GM18520 (cell line): ENCODE results near the gene SCUBE2.
"Not testable (repeated sequence)": the region's sequence is repeated elsewhere in the genome, so short reads cannot be mapped to it uniquely, and the experiment has no call there.

Experiments
- ATAC-seq: cut with Tn5 transposase; IDR thresholded peaks from one replicate; pipeline ENCODE4 v1.9.1; 2021; ENCODE audit not compliant: unreplicated experiment

Gene SCUBE2

GRCh38 chr11:9109858-9110731 lies 18.7 kb upstream of the SCUBE2 start:
- ATAC-seq: no peak

GRCh38 chr11:9104580-9104979 lies 13.2 kb upstream of the SCUBE2 start:
- ATAC-seq: no peak

GRCh38 chr11:9103542-9104276 lies 12.3 kb upstream of the SCUBE2 start:
- ATAC-seq: no peak

- ATAC-seq: no peak
These were observed 8.2 kb upstream of the SCUBE2 start for GRCh38 chr11:9099617-9100016.

GRCh38 chr11:9098455-9098854 lies 7.1 kb upstream of the SCUBE2 start:
- ATAC-seq: not testable (repeated sequence)

- not testable (repeated sequence) for ATAC-seq
These were observed 6.0 kb upstream of the SCUBE2 start for GRCh38 chr11:9097186-9097943.

- ATAC-seq: no peak
These were observed 5.0 kb upstream of the SCUBE2 start for GRCh38 chr11:9096427-9096826.

- ATAC-seq: no peak
These were observed 4.0 kb upstream of the SCUBE2 start for GRCh38 chr11:9095421-9095820.

GRCh38 chr11:9094420-9094819 lies 3.0 kb upstream of the SCUBE2 start:
- no peak for ATAC-seq

- ATAC-seq: no peak
These were observed 1.7 kb upstream of the SCUBE2 start for GRCh38 chr11:9092853-9093778.

- ATAC-seq: no peak
These were observed 673 bp upstream of the SCUBE2 start for GRCh38 chr11:9092072-9092471.

GRCh38 chr11:9090488-9091043 lies 833 bp downstream of the SCUBE2 start:
- no peak for ATAC-seq

GRCh38 chr11:9089636-9090035 lies 1.8 kb downstream of the SCUBE2 start:
- ATAC-seq: no peak

- no peak for ATAC-seq
These were observed 2.3 kb downstream of the SCUBE2 start for GRCh38 chr11:9089061-9089460.

- ATAC-seq: no peak
These were observed 8.8 kb downstream of the SCUBE2 start for GRCh38 chr11:9082575-9082974.

- no peak for ATAC-seq
These were observed 10.2 kb downstream of the SCUBE2 start for GRCh38 chr11:9081153-9081552.

- no peak for ATAC-seq
These were observed 13.0 kb downstream of the SCUBE2 start for GRCh38 chr11:9078113-9079086.

GRCh38 chr11:9077164-9077563 lies 14.2 kb downstream of the SCUBE2 start:
- no peak for ATAC-seq

- ATAC-seq: no peak
These were observed 14.7 kb downstream of the SCUBE2 start for GRCh38 chr11:9076661-9077060.
